Subcutaneous adipose tissue (tissue), 4 donors: ENCODE measurements around the gene MKRN1. TPM values are rescaled to one million over a fixed set of nuclear protein-coding genes. Genes with fewer than 3 reads are reported as not detected.

Experiments used
- CTCF ChIP-seq: fragments of 450-650 bp; IDR thresholded peaks from one replicate; pipeline ENCODE4 v1.5.1; 2016; ENCODE audit warnings: low read depth, mild to moderate bottlenecking, control low read depth, antibody characterized with exemption, moderate library complexity
- total RNA-seq, 4 donors: library from RNA; depleted of rRNA; stranded (reverse); fragments of >200 nt; gene quantifications; one replicate each; pipeline ENCODE4 v1.1.0, GENCODE V29; 2016

Gene MKRN1
- total RNA-seq, 4 donors from 2014 or later, result 56.6 to 86.5 (median 77.8) TPM

- no peak for TF ChIP-seq CTCF
Observed at GRCh38 chr7:140478246-140479061, 851 bp downstream of the MKRN1 start.

- TF ChIP-seq CTCF, result no peak
Observed at GRCh38 chr7:140476698-140477261, 2.5 kb downstream of the MKRN1 start.

- no peak for TF ChIP-seq CTCF
Observed at GRCh38 chr7:140475747-140476333, 3.5 kb downstream of the MKRN1 start.

GRCh38 chr7:140463111-140463510 lies 16.2 kb downstream of the MKRN1 start:
- no peak for TF ChIP-seq CTCF

- TF ChIP-seq CTCF, result no peak
Observed at GRCh38 chr7:140458916-140459315, 20.4 kb downstream of the MKRN1 start.

- no peak for TF ChIP-seq CTCF
Observed at GRCh38 chr7:140458201-140458600, 21.1 kb downstream of the MKRN1 start.

- no peak for TF ChIP-seq CTCF
Observed at GRCh38 chr7:140456551-140457051, 22.7 kb downstream of the MKRN1 start.
